ENCODE measurements around the gene TSGA10IP. TPM values are rescaled to one million over a fixed set of nuclear protein-coding genes. Genes with fewer than 3 reads are reported as not detected.

The TSGA10IP gene
- polyA plus RNA-seq, 1 donor (not counting 4 experiments of a cell fraction or from before 2014, with no cell fraction given) = not detected

DNA sequence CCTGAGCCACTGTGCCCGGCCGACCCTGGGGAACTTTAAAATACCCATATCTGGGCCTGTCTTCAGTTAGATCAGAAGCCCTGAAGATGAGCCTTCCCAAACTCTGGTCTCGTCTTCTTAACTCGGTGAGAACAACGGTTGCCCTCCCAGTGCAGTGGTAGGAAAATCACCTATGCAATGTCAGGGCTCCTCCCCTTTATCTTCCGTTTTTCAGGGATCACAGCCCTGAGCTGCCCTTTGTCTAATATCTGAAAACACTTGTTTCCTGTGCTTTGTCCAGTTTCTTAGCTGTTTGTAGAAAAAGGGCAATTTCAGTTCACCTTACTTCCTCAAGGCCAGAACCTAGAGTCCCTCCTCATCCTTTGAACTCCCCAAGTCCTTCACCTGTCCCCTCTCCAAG lies 16.6 kb upstream of the TSGA10IP start:
- Histone ChIP-seq H3K36me3 (ENCODE audit: control insufficient read depth in 2 of 2, extremely low read depth in 1 of 2, insufficient read depth in 2 of 2, low read length in 2 of 2) (peaks cover 2 to 6% of the 10 kb centered on the region in 2 experiments), H3K79me2 (ENCODE audit: control insufficient read depth, insufficient read depth, low read length) (no peaks in the 10 kb centered on the region), H3K9me1 (ENCODE audit: control insufficient read depth, extremely low read depth, insufficient read depth, low read length) (no peaks in the 10 kb centered on the region), H3K9ac (ENCODE audit: control insufficient read depth, extremely low read depth, insufficient read depth, low read length) (no peak overlapping the region), H3K27me3 (ENCODE audit: control insufficient read depth, extremely low read depth, insufficient read depth, low read length) (no peaks in the 10 kb centered on the region), H3K9me3 (ENCODE audit: control insufficient read depth, low read depth, low read length) (no peaks in the 10 kb centered on the region), H2AFZ (ENCODE audit: control insufficient read depth, low read length) (no peak overlapping the region), H3K27ac (ENCODE audit: control insufficient read depth, insufficient read depth, low read length) (no peak overlapping the region), H3K4me3 (ENCODE audit: control insufficient read depth in 2 of 3, extremely low read depth in 1 of 3, insufficient read depth in 2 of 3, low read depth in 1 of 3, low read length in 3 of 3) (no peak overlapping the region), H3K4me1 (ENCODE audit: control insufficient read depth, extremely low read depth, insufficient read depth, low read length) (no peaks in the 10 kb centered on the region), H4K20me1 (ENCODE audit: control insufficient read depth, extremely low read depth, insufficient read depth, low read length) (no peaks in the 10 kb centered on the region), H3K4me2 (ENCODE audit: control insufficient read depth, extremely low read depth, insufficient read depth, low read depth, low read length) (no peak overlapping the region)
- dilution Hi-C loops (cut with MboI; ENCODE audit: extremely low pct_ligation_motif_present, low sequenced_read_pairs) = no loop called here
- DNase-seq (ENCODE audit: low read depth, low spot score) (no peak), FAIRE-seq (no peak)
- TF ChIP-seq, protein P1, sequence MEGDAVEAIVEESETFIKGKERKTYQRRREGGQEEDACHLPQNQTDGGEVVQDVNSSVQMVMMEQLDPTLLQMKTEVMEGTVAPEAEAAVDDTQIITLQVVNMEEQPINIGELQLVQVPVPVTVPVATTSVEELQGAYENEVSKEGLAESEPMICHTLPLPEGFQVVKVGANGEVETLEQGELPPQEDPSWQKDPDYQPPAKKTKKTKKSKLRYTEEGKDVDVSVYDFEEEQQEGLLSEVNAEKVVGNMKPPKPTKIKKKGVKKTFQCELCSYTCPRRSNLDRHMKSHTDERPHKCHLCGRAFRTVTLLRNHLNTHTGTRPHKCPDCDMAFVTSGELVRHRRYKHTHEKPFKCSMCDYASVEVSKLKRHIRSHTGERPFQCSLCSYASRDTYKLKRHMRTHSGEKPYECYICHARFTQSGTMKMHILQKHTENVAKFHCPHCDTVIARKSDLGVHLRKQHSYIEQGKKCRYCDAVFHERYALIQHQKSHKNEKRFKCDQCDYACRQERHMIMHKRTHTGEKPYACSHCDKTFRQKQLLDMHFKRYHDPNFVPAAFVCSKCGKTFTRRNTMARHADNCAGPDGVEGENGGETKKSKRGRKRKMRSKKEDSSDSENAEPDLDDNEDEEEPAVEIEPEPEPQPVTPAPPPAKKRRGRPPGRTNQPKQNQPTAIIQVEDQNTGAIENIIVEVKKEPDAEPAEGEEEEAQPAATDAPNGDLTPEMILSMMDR (optimal IDR thresholded peaks at IDR 0.05 in 1 of 3, IDR thresholded peaks at IDR 0.05 in 1 of 3, conservative IDR thresholded peaks at IDR 0.05 in 1 of 3; ENCODE audit: extremely low read depth in 1 of 3, insufficient read depth in 2 of 3, low read length in 3 of 3) = no peak
- no peak for TF ChIP-seq EZH2 (IDR thresholded peaks at IDR 0.05; ENCODE audit: low read length)

- Histone ChIP-seq H3K4me1 (ENCODE audit: control insufficient read depth, extremely low read depth, insufficient read depth, low read length) (no peaks in the 10 kb centered on the region), H3K9me1 (ENCODE audit: control insufficient read depth, extremely low read depth, insufficient read depth, low read length) (no peaks in the 10 kb centered on the region), H3K27ac (ENCODE audit: control insufficient read depth, insufficient read depth, low read length) (no peak overlapping the region), H3K9me3 (ENCODE audit: control insufficient read depth, low read depth, low read length) (no peaks in the 10 kb centered on the region), H4K20me1 (ENCODE audit: control insufficient read depth, extremely low read depth, insufficient read depth, low read length) (no peaks in the 10 kb centered on the region), H3K27me3 (ENCODE audit: control insufficient read depth, extremely low read depth, insufficient read depth, low read length) (no peaks in the 10 kb centered on the region), H3K9ac (ENCODE audit: control insufficient read depth, extremely low read depth, insufficient read depth, low read length) (no peak overlapping the region), H3K36me3 (ENCODE audit: control insufficient read depth in 2 of 2, extremely low read depth in 1 of 2, insufficient read depth in 2 of 2, low read length in 2 of 2) (no peaks in the 10 kb centered on the region), H2AFZ (ENCODE audit: control insufficient read depth, low read length) (no peak overlapping the region), H3K4me2 (ENCODE audit: control insufficient read depth, extremely low read depth, insufficient read depth, low read depth, low read length) (no peak overlapping the region), H3K79me2 (ENCODE audit: control insufficient read depth, insufficient read depth, low read length) (no peaks in the 10 kb centered on the region), H3K4me3 (ENCODE audit: control insufficient read depth in 2 of 3, extremely low read depth in 1 of 3, insufficient read depth in 2 of 3, low read depth in 1 of 3, low read length in 3 of 3) (no peak overlapping the region)
- no peak for FAIRE-seq
- dilution Hi-C loops (cut with MboI; ENCODE audit: extremely low pct_ligation_motif_present, low sequenced_read_pairs) = no loop called here
- DNase-seq (ENCODE audit: low read depth, low spot score) = no peak
- TF ChIP-seq, protein P1 (optimal IDR thresholded peaks at IDR 0.05 in 1 of 3, IDR thresholded peaks at IDR 0.05 in 1 of 3, conservative IDR thresholded peaks at IDR 0.05 in 1 of 3; ENCODE audit: extremely low read depth in 1 of 3, insufficient read depth in 2 of 3, low read length in 3 of 3) = peak in 1 of 3 experiments; percentile 5
- no peak for TF ChIP-seq EZH2 (IDR thresholded peaks at IDR 0.05; ENCODE audit: low read length)
These were observed 13.3 kb upstream of the TSGA10IP start for GRCh38 chr11:65931773-65932557.

Measured in keratinocyte (primary cell).